HG02588 (cell line): ENCODE results near the gene POLD1.
"Not testable (repeated sequence)": the region's sequence is repeated elsewhere in the genome, so short reads cannot be mapped to it uniquely, and the experiment has no call there.

Experiments used
- ATAC-seq: cut with Tn5 transposase; IDR thresholded peaks from one replicate; pipeline ENCODE4 v1.9.1; 2021; ENCODE audit warnings: mild to moderate bottlenecking, moderate library complexity; ENCODE audit not compliant: unreplicated experiment

Gene POLD1

DNA sequence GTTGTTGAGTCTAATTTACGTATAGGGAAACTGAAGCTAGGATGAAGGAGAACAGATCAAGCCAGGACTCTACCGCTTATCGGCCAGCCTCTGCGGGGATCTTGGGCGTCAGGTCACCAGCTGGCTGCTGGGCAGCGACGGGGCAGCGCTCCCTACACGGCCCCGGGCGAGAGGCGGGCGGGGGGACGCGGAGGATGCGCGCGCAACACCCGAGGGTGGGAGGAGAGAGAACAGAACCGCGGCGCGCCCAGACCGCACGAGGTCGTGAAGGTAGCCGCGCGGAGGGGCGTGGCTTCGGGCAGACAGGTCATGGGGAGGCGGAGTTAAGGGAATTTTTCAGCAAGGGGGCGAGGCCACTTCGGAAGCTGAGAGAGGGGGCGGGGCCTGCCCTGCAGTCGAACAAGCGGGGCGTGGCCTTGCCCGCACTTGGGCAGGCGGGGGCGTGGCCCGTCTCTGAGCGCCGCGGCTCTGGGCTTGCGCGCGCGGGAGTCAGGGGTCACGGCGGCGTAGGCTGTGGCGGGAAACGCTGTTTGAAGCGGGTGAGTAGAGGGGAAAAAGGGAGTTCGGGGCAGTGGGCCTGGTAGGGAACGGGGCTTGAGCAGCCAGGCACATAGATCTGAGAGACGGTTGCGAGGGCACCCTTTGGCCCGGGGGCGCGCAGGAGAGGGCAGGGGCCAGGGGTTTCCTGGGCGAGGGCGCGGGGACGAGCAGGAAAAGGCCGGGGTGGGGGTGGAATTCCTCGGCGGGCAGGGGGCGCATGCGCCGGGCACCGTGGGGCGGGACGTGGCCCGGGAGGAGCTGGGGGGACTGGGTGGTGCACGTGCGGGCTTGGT lies at the start of gene POLD1:
POLD1 (plus strand) TSS at position 496 of the 833 bp plus-strand sequence. CDS start 14,505 bp downstream, outside the sequence.
- peak; percentile 82 for ATAC-seq

DNA sequence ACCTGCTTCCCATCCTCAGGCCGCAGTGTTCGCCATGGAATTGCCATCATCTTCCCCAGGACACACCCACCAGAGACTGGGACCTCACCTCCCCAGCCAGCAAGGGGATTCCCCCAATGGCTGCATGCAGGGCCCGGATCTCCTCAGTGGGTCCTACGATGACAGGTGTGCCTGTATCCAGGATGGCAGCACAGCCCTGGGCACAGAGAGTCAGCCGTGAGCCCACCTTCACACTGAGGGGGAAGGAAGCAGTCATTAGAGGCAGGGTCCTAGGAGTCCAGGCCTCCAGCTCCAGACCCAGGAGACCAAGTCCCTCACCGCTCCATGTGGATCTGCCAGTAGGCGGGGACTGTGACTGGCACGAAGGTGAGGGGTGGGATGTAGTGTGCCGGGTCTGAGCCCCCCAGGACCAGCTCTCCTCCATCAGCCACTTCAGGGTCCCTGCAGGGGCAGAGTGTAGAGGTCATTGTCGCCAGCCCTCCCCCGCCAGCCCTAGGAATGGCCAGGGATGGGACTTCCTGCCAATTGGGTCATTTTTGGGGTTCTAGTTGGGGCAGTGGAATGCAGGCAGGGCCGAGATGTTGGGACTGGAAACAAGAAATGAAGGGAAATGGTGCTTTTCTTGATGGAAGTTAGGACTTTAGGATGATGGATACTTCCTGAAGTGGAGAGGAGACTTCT lies 49.3 kb upstream of the POLD1 start:
- no peak for ATAC-seq

GRCh38 chr19:50337031-50337430 lies 47.1 kb upstream of the POLD1 start:
- ATAC-seq: not testable (repeated sequence)

- ATAC-seq: no peak
Observed at GRCh38 chr19:50340331-50340730, 43.8 kb upstream of the POLD1 start.

DNA sequence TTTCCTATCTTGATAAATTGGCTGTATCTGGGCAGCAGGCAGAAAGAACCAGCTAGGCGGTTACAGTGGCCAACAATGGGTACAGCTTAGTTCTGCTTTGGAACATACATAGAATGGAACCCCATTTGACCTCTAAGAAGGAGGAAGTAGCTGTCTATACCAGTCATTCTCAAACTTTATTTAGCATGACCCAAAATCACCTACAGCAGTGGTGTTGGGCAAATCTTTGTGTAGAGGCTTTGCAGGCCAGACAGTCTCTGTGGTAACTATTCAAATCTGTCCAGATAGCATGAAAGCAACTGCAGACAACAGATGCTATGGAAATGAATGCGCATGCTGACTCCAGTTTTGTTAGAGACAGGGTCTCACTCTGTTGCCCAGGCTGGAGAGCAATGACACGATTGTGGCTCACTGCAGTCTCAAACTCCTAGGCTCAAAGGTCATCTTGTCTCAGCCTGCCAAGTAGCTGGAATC lies 43.0 kb upstream of the POLD1 start:
- peak; percentile 56 for ATAC-seq

DNA sequence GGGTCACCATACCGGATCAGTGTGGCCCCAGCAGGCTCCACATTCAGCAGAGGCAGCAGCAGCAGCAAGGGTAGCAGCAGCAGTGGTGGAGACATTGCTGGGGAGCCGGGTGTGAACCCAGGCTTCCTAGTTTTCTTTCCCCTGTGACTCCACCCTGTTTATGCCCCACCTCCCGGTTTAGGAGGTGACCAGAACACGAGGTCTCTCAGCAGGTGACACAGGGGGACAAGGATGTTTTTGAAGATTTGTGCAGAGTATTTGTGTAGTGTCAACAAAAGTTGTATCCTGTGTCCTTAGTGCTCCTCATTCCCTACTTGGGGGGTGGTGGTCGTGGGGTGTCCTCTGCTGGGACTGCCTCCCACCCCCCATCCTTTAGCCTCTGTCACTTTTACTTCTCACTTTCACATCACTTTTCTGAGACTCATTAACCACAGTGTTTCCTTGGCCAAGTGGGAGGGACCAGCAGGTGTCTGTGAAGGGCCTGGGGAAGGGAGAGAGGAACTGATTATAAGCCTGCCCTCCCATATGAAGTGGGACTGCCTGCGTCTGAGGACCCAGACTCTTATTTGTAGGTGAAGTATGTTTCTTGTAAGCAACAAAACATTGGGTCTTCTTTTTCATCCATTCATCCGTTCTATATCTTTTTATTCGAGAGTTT lies 39.4 kb upstream of the POLD1 start:
- ATAC-seq: peak; percentile 37

- ATAC-seq: not testable (repeated sequence)
Observed at GRCh38 chr19:50347089-50347581, 37.0 kb upstream of the POLD1 start.

DNA sequence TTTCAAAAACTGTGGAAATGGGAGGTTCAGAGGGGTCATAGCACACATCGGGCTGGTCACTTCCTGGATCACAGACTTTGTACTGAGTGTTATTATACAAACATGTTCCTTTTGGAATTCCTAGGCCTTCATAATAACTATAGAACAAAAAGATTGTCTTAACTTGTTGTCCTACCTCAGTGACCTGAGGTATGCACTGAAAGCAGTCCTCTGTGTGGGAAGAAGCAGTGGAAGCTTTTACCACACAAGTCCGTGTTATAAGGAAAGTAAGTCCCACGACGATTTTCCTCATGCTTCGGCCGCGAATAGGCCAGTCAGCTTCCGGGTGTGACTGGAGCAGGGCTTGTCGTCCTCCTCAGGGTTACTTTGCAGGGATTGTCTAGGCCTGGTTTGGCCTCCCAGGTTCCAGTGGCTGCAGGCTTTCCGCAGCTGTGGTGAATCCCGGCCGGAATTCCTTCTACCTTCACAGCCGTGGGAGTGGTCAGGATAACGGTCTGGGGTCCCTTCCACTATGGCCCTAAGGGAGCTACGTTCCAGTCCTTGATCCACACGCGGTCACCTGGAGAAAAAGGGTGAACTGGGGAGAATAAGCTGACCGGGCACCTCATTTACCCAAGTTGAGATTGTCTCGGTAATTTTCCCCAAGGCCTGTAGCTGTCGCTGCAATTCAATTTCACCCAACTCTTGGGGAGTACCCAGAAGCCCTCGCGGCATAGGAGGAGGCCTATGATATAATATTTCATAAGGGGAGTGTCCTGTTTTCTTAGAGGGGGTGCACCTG lies 34.7 kb upstream of the POLD1 start:
- ATAC-seq: no peak

GRCh38 chr19:50352242-50352641 lies 31.9 kb upstream of the POLD1 start:
- no peak for ATAC-seq

DNA sequence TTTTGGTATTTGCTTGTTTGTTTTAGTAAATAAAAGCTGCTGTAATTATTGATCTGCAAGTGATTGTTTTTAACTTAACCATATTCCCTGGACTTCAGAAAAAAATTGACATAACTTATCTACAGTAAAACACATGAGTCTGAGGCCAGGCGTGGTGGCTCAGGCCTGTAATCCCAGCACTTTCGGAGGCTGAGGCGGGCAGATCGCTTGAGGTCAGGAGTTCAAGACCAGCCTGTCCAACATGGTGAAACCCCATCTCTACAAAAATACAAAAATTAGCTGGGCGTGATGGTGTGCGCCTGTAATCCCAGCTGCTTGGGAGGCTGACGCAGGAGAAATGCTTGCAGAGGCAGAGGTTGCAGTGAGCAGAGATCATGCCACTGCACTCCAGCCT lies 30.7 kb upstream of the POLD1 start:
- not testable (repeated sequence) for ATAC-seq

- ATAC-seq: no peak
Observed at GRCh38 chr19:50356691-50357177, 27.4 kb upstream of the POLD1 start.

DNA sequence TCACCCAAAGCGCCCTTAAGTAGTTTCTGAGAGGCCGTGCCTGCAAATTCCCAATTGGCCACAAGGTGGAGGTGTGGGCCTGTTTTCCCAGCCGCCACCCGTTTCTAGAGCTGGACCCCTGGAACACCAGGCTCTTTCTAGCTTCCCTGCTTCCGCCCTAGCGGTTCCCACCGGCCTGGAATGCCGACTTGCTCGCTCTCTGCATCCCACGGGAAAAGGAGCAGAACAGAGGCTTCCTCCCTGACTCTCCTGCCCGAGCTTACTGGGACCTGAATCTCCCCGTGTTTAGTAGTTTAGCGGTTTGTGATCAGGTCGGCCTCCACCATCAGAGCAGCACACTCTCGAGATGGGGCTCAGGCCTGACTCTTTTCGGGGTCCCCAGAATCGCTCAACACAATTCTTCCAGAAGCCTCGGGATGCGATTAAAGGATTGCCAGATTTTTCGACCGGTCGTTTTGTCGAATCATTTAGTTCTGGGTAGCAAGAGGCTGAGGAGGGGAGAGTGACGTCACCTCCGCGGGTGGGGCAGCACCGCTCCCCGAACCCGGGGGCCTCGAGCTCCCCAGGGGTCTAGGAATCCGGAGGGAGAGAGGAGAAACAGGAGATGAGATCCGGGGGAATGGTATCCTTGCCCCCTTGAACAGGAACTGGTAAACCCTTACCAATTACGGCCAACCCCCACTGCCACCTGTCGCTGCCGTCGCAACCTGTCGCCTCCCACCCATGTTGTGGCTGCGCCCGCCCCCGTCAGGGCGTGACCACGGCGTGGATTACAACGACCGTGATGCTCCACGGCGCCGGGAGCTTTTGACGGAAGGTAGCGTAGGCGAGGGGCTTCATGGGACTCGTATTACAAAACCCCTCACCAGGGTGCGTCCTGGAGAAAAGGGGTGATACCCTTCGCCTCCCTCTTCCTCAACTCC lies 26.7 kb upstream of the POLD1 start:
- ATAC-seq: peak; percentile 45

GRCh38 chr19:50358483-50359327 lies 25.4 kb upstream of the POLD1 start:
- no peak for ATAC-seq

- no peak for ATAC-seq
Observed at GRCh38 chr19:50359328-50359818, 24.8 kb upstream of the POLD1 start.

DNA sequence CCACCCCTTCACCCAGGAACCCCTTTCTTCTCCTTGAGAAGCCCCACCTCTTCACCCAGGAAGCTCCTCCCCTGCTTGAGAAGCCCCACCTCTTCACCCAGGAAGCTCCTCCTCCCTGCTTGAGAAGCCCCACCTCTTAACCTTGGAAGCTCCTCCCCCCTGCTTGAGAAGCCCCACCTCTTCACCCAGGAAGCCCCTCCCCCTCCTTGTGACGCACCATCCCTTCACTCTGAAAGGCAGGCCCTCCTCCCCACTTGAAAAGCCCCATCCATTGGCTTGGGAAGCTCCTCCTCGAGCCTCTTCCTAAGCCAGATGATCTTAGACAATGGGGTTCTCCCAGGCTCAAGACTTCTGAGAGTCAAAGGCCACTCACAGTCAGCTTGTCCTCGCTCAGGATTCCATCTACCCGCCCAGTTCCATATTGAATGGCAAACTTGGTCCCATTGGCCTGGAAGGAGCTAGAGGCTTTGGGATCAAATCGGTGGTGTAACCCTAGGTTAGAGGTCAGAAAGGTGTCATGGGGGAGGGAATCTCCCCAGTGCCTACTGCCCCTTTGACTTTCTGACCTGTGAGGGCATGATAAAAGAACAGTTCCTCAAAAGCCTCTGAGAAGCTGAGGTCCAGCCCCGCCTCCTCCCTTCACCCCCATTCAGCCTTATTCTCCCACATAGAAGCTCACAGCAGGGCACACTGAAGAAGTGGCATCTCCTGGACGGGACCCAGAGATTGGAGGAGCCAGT lies 22.7 kb upstream of the POLD1 start:
- no peak for ATAC-seq

GRCh38 chr19:50362030-50362412 lies 22.1 kb upstream of the POLD1 start:
- no peak for ATAC-seq

- ATAC-seq: no peak
Observed at GRCh38 chr19:50362656-50363424, 21.3 kb upstream of the POLD1 start.
